ENCODE measurements around the gene SND1. TPM values are rescaled to one million over a fixed set of nuclear protein-coding genes. Genes with fewer than 3 reads are reported as not detected.

Gene SND1
- total and polyA plus RNA-seq, 2 donors (not counting 3 experiments of a cell fraction or from before 2014, with no cell fraction given), result 116 to 249 TPM

DNA sequence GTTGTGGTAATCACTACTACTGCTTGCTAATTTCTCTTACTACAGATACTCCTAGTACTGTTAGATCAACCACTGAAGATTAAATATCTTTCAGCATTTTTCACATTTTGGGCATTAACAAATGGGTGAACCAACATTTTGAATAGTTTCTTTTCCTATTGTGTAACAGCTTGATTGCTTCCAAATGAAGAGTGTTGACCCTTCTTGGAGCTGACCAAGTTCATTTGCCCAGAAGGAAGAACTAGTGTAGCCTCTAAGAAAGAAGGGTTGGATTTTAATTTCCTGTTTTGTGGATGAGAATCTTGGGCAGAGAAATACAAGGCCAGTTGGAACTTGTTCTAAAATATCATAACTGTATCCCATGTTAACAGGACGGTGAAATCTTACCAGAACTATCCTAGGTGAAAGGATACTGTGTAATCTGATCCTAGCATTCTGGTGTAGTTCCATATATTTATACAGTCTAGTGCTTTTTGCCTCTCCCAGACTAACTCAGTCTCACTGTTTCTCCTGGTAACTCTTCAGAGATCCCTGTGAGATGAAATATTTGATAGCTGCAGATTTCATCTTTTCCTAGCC is 37.3 kb downstream of the SND1 start:
- DNase-seq (ENCODE audit: low read depth, low spot score), result no peak
- dilution Hi-C loops (cut with MboI; ENCODE audit: extremely low pct_ligation_motif_present, low sequenced_read_pairs) (no loop called here), intact Hi-C loops (cut with micrococcal nuclease) (no loop called here)
- H3K4me2 ChIP-seq (ENCODE audit: insufficient read depth, low read length), result no peak overlapping the region
- no peaks in the 10 kb centered on the region for H3K27me3 ChIP-seq (ENCODE audit: control insufficient read depth in 2 of 2, insufficient read depth in 2 of 2, low read length in 2 of 2)
- H3K9me1 ChIP-seq (replicated peaks; ENCODE audit: control insufficient read depth, extremely low read depth, insufficient read depth, low read length), result no peaks in the 10 kb centered on the region
- peaks cover 3% of the 10 kb centered on the region for H4K20me1 ChIP-seq (replicated peaks; ENCODE audit: control insufficient read depth, extremely low read depth, insufficient read depth, low read length)
- H3K4me1 ChIP-seq (ENCODE audit: control insufficient read depth, extremely low read depth, insufficient read depth, low read length), result peaks cover 11% of the 10 kb centered on the region
- POLR2A ChIA-PET, result interaction anchor here (0.6 kb wide), 1 partner anchor 299 kb away, joined by 4 read pairs; no protein-coding TSS in a partner anchor
- H3K9me3 ChIP-seq (replicated peaks; ENCODE audit: control insufficient read depth, insufficient read depth, low read length), result no peaks in the 10 kb centered on the region
- BruUV-seq (replicated peaks), result no TSS peak
- no peak for FAIRE-seq
- H3K4me3 ChIP-seq (replicated peaks in 1 of 3; ENCODE audit: insufficient read depth in 1 of 3, low read depth in 1 of 3, low read length in 3 of 3), result no peak overlapping the region
- H3K36me3 ChIP-seq (ENCODE audit: control insufficient read depth in 2 of 2, extremely low read depth in 1 of 2, insufficient read depth in 2 of 2, low read length in 2 of 2), result peaks cover 9 to 20% of the 10 kb centered on the region in 2 experiments
- TF ChIP-seq MYC (IDR thresholded peaks at IDR 0.05; ENCODE audit: low read depth, low read length) (no peak), EZH2 (IDR thresholded peaks at IDR 0.05; ENCODE audit: borderline replicate concordance, low read depth, low read length, severe bottlenecking) (no peak), JUN (IDR thresholded peaks at IDR 0.05; ENCODE audit: borderline replicate concordance, insufficient read depth, insufficient read length, low read depth) (no peak), POLR2A (IDR thresholded peaks at IDR 0.05; ENCODE audit: low read depth, low read length) (no peak), FOS (IDR thresholded peaks at IDR 0.05; ENCODE audit: borderline replicate concordance, insufficient read depth, low read length) (no peak), POLR2AphosphoS5 (IDR thresholded peaks at IDR 0.05; ENCODE audit: insufficient read depth, low read depth, low read length) (no peak)
- TF ChIP-seq, protein P1, sequence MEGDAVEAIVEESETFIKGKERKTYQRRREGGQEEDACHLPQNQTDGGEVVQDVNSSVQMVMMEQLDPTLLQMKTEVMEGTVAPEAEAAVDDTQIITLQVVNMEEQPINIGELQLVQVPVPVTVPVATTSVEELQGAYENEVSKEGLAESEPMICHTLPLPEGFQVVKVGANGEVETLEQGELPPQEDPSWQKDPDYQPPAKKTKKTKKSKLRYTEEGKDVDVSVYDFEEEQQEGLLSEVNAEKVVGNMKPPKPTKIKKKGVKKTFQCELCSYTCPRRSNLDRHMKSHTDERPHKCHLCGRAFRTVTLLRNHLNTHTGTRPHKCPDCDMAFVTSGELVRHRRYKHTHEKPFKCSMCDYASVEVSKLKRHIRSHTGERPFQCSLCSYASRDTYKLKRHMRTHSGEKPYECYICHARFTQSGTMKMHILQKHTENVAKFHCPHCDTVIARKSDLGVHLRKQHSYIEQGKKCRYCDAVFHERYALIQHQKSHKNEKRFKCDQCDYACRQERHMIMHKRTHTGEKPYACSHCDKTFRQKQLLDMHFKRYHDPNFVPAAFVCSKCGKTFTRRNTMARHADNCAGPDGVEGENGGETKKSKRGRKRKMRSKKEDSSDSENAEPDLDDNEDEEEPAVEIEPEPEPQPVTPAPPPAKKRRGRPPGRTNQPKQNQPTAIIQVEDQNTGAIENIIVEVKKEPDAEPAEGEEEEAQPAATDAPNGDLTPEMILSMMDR (IDR thresholded peaks at IDR 0.05; ENCODE audit: extremely low read depth in 1 of 2, insufficient read depth in 1 of 2, low read depth in 1 of 2, low read length in 2 of 2), result no peak
- TF ChIP-seq, protein P2, sequence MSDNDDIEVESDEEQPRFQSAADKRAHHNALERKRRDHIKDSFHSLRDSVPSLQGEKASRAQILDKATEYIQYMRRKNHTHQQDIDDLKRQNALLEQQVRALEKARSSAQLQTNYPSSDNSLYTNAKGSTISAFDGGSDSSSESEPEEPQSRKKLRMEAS (IDR thresholded peaks at IDR 0.05; ENCODE audit: insufficient read depth, insufficient read length), result no peak
- H2AFZ ChIP-seq (ENCODE audit: low read depth, low read length), result no peak overlapping the region
- peaks cover 76% of the 10 kb centered on the region for H3K79me2 ChIP-seq (ENCODE audit: control insufficient read depth, insufficient read depth, low read length)
- CTCF ChIA-PET, result interaction anchor here (2.2 kb wide), 1 partner anchor 22 kb away, joined by 5 read pairs; no protein-coding TSS in a partner anchor
- H3K27ac ChIP-seq (ENCODE audit: insufficient read depth, low read depth, low read length), result no peak overlapping the region
- no peak overlapping the region for H3K9ac ChIP-seq (replicated peaks; ENCODE audit: extremely low read depth, insufficient read depth, low read length)

All from endothelial cell of umbilical vein (primary cell).